ENCODE measurements around the gene GPR62.
A peak's percentile ranks its signal among the peaks of the same experiment; 100 is the strongest.
"Not testable (repeated sequence)": the region's sequence is repeated elsewhere in the genome, so short reads cannot be mapped to it uniquely, and the experiment has no call there.

Gene GPR62

DNA sequence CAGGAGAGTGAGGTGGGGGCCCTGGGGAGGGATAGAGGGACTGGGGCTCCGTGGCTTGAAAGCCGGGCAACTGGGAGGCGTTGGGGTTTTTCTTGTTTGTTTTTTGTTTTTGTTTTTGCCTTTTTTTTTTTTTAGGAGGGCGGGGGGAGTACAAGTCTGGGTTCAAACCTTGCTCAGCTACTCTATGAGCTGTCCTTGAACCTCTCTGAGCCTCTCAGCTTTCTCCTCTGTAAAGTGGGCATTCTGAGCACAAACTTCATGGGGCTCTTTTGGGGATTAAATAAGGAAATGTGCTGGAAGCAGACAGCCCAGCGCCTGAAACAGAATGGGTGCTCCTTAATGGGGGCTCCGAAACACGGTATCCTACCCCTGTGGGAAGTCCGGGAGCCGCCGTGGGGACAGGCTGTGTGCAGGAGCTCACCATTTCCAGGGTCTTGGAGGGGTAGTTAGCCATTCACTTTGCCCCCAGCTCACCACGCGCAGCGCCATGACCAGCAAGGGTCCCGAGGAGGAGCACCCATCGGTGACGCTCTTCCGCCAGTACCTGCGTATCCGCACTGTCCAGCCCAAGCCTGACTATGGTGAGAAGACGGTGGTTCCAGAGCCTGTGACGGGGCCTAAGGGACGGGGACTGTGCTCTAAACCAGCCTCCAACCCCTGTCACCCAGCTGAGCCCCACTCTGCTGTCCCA, 28.5 kb downstream of the GPR62 start:
- peaks cover 6% of the 10 kb centered on the region for H3K36me3 Mint-ChIP-seq (ENCODE audit: low read depth)
- H3K9me3 Mint-ChIP-seq, result no peaks in the 10 kb centered on the region
- H3K4me3 Mint-ChIP-seq, result peak overlapping the region; percentile 93
- H3K27me3 Mint-ChIP-seq (ENCODE audit: low read depth), result no peaks in the 10 kb centered on the region
- H3K27ac Mint-ChIP-seq, result peak overlapping the region; percentile 91
- peaks cover 21% of the 10 kb centered on the region for H3K4me1 Mint-ChIP-seq (ENCODE audit: low read depth)

DNA sequence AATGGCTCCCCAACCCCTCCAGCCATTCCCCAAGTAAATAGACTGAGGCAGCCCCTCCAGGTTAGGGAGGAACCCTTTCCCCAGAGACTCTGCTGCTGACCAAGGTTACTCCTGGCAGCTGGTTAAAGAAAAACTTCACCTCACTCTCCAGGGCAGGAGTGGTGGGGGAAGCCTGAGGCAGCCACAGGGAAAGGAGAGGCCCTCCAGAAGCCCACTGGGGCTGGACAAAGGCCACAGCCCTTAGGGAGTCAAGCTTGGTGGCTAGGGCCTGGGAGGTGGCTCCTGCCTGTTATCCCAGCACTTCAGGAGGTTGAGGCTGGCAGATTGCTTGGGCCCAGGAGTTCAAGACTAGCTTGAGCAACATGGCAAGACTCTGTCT, 29.1 kb downstream of the GPR62 start:
- Mint-ChIP-seq H3K9me3 (no peaks in the 10 kb centered on the region), H3K36me3 (ENCODE audit: low read depth) (peaks cover 6% of the 10 kb centered on the region), H3K27ac (peak overlapping the region; percentile 77), H3K4me3 (peak overlapping the region; percentile 93), H3K27me3 (ENCODE audit: low read depth) (no peaks in the 10 kb centered on the region), H3K4me1 (ENCODE audit: low read depth) (peaks cover 24% of the 10 kb centered on the region)

DNA sequence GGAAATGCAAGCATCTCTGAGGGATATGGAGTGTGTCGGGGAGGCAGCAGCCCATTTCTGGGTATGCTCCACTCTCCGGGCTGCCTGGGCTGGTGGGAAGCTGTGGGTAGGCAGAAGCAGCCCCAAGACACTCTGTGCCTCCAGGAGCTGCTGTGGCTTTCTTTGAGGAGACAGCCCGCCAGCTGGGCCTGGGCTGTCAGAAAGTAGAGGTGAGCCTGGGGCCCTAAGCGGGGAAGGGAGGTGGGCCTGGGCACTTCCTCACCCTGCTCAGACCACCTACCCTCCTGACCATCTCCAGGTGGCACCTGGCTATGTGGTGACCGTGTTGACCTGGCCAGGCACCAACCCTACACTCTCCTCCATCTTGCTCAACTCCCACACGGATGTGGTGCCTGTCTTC, 29.9 kb downstream of the GPR62 start:
- peaks cover 24% of the 10 kb centered on the region for H3K4me1 Mint-ChIP-seq (ENCODE audit: low read depth)
- H3K9me3 Mint-ChIP-seq, result no peaks in the 10 kb centered on the region
- H3K27me3 Mint-ChIP-seq (ENCODE audit: low read depth), result no peaks in the 10 kb centered on the region
- peak overlapping the region; percentile 57 for H3K27ac Mint-ChIP-seq
- no peak overlapping the region for H3K4me3 Mint-ChIP-seq
- peaks cover 6% of the 10 kb centered on the region for H3K36me3 Mint-ChIP-seq (ENCODE audit: low read depth)

DNA sequence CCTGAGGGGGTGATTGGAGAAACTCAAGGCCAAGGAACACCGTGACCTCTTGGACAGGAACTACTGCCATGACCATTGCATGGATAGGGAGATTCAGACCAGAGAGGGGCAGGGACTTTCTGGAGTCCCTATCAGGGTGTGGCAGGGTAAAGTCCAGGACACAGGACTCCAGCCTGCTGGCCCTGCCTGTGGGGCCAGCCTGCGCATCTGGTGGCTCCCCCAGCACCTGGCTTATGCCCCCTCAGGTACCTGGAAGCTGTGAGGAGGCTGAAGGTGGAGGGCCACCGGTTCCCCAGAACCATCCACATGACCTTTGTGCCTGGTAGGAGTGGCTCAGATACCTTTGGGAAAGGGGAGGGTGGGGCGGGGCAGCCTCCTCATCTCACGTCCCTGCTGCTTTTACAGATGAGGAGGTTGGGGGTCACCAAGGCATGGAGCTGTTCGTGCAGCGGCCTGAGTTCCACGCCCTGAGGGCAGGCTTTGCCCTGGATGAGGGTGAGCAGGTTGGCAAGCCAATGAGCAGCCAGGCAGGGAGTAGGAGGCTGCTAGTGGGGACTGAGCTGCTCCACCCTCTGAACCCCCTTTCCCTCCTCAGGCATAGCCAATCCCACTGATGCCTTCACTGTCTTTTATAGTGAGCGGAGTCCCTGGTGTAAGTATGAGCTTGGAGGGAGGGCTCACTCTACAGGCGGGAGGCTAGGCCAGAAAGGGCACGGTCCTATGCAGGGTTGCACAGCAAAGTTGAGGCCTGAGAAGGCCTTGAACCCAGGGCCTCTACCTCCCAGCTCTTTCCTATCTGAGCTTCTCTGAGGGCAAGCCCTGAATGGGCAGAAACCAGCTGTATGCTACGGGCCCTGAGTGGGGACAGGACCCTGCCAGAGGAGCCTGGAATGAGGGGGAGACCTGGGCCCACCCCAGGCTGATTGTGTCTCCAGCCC, 31.1 kb downstream of the GPR62 start:
- H3K4me3 Mint-ChIP-seq, result no peak overlapping the region

DNA sequence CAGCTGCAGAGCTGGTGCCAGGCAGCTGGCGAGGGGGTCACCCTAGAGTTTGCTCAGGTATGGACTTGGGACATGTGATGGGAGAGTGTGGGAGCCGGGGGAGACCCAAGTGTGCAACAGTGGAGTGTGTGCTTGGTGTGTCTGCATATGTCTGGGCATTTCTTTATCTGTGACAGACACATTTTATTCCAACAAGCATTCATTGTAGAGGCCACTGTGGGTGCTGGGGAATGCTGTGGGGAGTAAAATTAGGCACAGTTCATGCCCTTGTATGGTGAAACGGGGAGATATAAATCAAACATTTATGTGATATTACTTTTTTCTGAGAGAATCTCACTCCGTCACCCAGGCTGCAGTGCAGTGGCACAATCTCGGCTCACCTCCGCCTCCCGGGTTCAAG, 32.4 kb downstream of the GPR62 start:
- H3K27me3 Mint-ChIP-seq (ENCODE audit: low read depth), result no peaks in the 10 kb centered on the region
- peaks cover 21% of the 10 kb centered on the region for H3K4me1 Mint-ChIP-seq (ENCODE audit: low read depth)
- peaks cover 11% of the 10 kb centered on the region for H3K36me3 Mint-ChIP-seq (ENCODE audit: low read depth)
- H3K4me3 Mint-ChIP-seq, result no peak overlapping the region
- no peaks in the 10 kb centered on the region for H3K9me3 Mint-ChIP-seq
- H3K27ac Mint-ChIP-seq, result no peak overlapping the region

More for the DNA sequence above, 31.1 kb downstream of the GPR62 start:
- Mint-ChIP-seq H3K27ac (no peak overlapping the region), H3K4me1 (ENCODE audit: low read depth) (peaks cover 22% of the 10 kb centered on the region), H3K36me3 (ENCODE audit: low read depth) (peaks cover 6% of the 10 kb centered on the region), H3K27me3 (ENCODE audit: low read depth) (no peaks in the 10 kb centered on the region), H3K9me3 (no peaks in the 10 kb centered on the region)

DNA sequence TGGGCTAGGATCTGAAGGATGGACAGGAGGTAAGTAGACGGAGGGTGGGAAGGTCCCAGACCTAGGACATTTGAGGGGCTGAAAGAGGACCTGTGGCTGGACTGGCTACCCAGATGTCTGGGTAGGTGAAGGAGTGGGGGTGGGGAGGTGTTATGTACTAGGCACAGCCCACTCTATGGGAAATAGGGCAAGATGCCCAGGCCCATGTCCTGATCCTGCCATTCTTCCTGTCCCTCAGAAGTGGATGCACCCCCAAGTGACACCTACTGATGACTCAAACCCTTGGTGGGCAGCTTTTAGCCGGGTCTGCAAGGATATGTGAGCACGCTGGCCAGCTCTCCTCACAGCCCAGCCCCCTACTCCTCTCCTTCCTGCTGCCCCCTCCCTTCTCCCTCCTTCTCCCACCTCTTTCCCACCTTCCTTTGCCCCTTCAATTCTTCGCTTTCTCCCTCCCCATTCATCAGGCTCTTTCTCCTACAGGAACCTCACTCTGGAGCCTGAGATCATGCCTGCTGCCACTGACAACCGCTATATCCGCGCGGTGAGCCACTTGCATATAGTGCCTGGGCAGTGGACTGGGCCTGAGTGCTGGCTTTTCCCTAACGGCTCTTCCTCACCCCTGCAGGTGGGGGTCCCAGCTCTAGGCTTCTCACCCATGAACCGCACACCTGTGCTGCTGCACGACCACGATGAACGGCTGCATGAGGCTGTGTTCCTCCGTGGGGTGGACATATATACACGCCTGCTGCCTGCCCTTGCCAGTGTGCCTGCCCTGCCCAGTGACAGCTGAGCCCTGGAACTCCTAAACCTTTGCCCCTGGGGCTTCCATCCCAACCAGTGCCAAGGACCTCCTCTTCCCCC, 33.3 kb downstream of the GPR62 start:
- Mint-ChIP-seq H3K9me3 (no peaks in the 10 kb centered on the region), H3K4me3 (no peak overlapping the region), H3K36me3 (ENCODE audit: low read depth) (peaks cover 14% of the 10 kb centered on the region), H3K27me3 (ENCODE audit: low read depth) (no peaks in the 10 kb centered on the region), H3K4me1 (ENCODE audit: low read depth) (peaks cover 17% of the 10 kb centered on the region), H3K27ac (no peak overlapping the region)

DNA sequence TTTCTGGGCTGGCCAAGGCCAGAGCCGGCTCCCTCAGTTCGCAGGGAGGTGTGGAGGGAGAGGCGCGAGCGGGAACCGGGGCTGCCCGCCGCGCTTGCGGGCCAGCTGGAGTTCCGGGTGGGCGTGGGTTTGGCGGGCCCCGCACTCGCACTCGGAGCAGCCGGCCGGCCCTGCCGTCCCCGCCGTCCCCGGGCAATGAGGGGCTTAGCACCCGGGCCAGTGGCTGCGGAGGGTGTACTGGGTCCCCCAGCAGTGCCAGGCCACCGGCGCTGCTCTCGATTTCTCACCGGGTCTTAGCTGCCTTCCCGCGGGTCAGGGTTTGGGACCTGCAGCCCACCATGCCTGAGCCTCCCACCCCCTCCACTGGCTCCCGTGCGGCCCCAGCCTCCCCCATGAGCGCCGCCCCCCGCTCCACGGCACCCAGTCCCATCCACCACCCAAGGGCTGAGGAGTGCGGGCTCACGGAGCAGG, 35.4 kb downstream of the GPR62 start:
- H3K27ac Mint-ChIP-seq; H3K27me3 Mint-ChIP-seq (ENCODE audit: low read depth); H3K4me3 Mint-ChIP-seq; H3K9me3 Mint-ChIP-seq: not testable (repeated sequence)
- Mint-ChIP-seq H3K36me3 (ENCODE audit: low read depth) (peaks cover 34% of the 10 kb centered on the region), H3K4me1 (ENCODE audit: low read depth) (peaks cover 24% of the 10 kb centered on the region)

DNA sequence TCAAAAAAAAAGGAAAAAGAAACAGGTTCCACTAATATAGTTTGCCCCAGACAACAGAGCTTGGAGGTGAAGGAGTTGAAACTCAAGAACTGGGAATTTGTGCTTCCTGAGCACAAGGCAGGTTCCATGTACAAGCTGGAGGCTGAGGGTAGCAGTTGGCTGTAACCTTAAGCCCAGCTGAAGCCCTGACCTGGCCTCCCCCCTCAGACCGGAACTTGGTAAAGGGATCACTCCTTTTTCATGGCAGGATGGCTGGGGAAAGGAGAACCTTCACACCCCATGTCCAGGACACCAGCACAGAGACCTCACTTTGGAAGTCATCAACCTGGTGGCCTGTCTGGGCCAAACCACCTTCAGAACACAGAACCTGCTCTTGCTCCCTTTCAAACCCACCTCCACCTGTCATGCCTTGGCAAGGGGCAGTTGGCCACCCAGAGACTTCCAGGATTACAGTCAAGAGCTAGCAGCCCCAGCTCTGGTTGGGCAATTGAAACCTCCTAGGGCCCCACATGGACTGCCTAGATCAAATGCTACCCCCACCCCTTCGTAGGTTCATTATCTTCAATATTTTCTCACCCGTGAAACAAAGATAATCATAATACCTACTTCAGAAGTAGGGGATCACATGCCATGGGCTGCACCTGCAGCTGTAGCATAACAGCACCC, 37.0 kb downstream of the GPR62 start:
- H3K27me3 Mint-ChIP-seq (ENCODE audit: low read depth), result no peaks in the 10 kb centered on the region
- H3K4me3 Mint-ChIP-seq, result no peak overlapping the region
- H3K4me1 Mint-ChIP-seq (ENCODE audit: low read depth), result peaks cover 28% of the 10 kb centered on the region
- no peaks in the 10 kb centered on the region for H3K9me3 Mint-ChIP-seq
- peaks cover 35% of the 10 kb centered on the region for H3K36me3 Mint-ChIP-seq (ENCODE audit: low read depth)
- no peak overlapping the region for H3K27ac Mint-ChIP-seq

DNA sequence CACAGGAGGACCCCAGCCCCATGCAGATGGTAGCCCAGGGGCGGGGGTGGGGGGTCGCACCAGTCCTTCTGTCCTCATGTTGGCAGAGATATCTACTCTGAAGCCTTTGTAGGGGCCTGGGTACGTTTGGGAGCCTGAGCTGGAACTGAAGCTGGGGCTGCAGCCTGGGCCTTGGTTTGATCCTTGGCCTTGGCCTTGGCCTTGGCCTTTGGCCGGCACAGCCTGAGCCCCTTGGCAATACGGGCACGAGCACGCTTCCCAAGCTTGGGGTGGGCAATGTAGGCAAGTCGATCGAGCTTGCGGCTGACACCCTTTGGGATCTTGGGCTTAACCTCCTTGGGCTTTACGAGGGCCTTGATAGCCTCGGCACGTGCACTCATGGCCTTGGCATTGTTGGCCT, 38.5 kb downstream of the GPR62 start:
- H3K9me3 Mint-ChIP-seq; H3K27me3 Mint-ChIP-seq (ENCODE audit: low read depth): not testable (repeated sequence)
- Mint-ChIP-seq H3K4me3 (peak overlapping the region; percentile 100), H3K27ac (peak overlapping the region; percentile 29), H3K4me1 (ENCODE audit: low read depth) (peaks cover 27% of the 10 kb centered on the region), H3K36me3 (ENCODE audit: low read depth) (peaks cover 35% of the 10 kb centered on the region)

DNA sequence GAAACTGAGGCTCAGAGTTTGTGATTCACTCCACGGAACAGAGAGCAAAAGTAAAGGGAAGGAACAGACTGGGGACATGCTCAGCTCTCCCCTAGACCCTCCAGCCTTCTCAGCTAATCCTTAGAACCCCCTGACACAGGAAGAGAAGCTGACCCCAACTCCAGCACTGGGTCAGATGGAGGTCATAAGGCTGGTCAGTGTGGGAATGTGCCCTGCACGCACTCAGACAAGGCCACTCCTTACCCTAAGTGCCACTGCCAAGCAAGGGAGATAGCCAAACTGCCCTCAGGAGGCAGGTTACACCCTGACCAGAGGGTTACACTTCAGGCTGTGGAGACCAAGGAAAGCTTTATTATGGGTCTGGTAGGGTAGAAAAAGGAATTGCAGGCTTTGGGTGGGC, 39.3 kb downstream of the GPR62 start:
- H3K9me3 Mint-ChIP-seq, result no peaks in the 10 kb centered on the region
- H3K27ac Mint-ChIP-seq, result peak overlapping the region; percentile 100
- peaks cover 23% of the 10 kb centered on the region for H3K4me1 Mint-ChIP-seq (ENCODE audit: low read depth)
- H3K36me3 Mint-ChIP-seq (ENCODE audit: low read depth), result peaks cover 35% of the 10 kb centered on the region
- H3K4me3 Mint-ChIP-seq, result peak overlapping the region; percentile 100
- H3K27me3 Mint-ChIP-seq (ENCODE audit: low read depth), result peaks cover 8% of the 10 kb centered on the region

DNA sequence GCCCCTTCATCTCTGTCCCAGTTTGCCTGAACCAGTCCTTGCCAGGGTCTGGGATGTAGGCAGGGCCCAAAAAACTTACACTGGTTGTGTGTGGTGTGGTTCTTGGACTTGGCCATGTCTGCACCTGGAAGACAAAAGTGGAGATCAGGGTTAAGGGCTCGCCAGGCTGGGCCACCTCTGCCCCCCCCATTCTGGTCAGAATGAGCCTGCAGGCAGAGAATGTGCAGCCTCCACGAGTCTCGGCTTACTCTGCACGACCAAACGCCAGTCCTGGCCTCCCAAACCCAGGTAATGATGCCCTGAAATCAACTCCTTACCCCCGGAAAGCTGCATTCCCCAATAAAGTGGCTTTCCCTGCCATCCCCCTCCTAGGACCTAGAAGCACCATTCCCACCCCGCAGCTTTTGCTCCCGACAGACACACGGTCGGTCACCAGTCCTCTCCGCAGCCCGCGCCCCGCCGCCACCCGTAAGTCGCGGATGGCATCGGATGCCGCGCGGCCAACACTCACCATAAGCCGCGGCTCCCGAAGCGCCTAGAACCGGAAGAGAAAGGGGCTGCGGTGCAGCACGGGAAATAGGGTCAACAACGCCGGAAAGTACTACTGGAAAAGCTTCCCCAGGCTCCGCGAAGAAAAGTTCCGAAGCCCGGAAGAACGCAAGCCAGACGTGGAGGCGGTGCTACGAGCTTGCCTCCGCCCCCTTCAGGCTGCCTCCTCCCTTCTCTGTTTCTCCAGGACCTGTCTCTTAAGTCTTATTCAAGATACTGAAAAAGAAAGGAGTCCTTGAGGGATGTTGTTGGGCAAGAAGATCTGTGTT, 40.4 kb downstream of the GPR62 start, which contains the start of gene RPL29:
Gene RPL29 (minus strand): TSS at position 550 of the 818 bp plus-strand sequence. CDS start 434 bp downstream, at position 116.
- Mint-ChIP-seq H3K27ac (peak within 1 kb of the TSS; percentile 100), H3K36me3 (ENCODE audit: low read depth) (peaks cover 35% of the 10 kb centered on the region), H3K27me3 (ENCODE audit: low read depth) (peaks cover 17% of the 10 kb centered on the region), H3K9me3 (no peaks in the 10 kb centered on the region), H3K4me3 (peak within 1 kb of the TSS; percentile 100), H3K4me1 (ENCODE audit: low read depth) (peaks cover 25% of the 10 kb centered on the region)

DNA sequence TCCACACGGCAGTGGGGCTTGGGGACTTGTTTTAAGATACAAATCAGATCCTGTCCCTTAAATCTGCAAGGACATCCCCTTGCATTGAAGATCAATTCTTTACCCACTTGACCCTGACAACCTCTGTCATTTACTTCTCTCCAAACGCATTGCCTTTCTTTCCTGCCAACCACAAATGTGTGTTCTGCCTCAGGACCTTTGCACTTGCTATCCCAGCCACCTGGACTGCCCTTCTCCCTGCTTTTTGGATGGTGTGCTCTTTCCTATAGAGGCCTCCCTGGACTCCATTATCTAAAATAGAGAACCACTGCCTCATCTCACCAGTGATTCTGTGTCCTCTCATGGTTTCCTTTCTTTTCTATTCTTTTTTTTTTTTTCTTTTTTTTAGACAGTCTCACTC, 42.0 kb downstream of the GPR62 start:
- peaks cover 29% of the 10 kb centered on the region for H3K4me1 Mint-ChIP-seq (ENCODE audit: low read depth)
- H3K9me3 Mint-ChIP-seq, result no peaks in the 10 kb centered on the region
- peaks cover 31% of the 10 kb centered on the region for H3K36me3 Mint-ChIP-seq (ENCODE audit: low read depth)
- peak overlapping the region; percentile 39 for H3K4me3 Mint-ChIP-seq
- peaks cover 17% of the 10 kb centered on the region for H3K27me3 Mint-ChIP-seq (ENCODE audit: low read depth)
- no peak overlapping the region for H3K27ac Mint-ChIP-seq

DNA sequence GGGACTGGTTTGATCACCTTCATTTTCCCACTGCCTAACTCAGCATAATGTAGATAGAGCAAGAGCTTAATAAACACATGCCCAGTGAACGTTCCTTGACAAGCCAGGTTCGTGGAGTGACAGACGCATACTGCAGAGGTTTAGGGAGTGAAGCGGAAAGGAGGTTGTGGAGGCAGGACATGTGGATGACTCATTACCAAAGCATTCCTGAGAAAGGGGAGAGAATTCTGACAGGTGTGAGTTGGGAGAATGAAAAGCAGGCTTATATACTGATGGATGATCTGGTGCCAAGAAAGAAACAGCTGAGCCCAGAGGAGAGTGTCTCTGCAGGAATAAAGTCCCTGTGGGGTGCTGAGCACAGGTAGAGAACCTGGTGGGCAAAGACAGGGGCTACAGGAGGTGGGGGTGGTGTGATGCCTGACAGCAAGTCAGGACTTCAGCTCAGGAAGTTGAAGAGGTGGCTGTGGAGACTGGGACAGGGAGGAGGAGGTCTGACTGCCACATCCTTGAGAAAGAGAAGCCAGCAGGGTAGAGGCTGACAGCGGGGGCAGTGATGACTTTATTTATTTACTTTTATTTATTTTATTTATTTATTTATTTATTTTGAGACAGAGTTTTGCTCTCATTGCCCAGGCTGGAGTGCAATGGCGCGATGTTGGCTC, 42.9 kb downstream of the GPR62 start:
- H3K4me1 Mint-ChIP-seq (ENCODE audit: low read depth), result peaks cover 24% of the 10 kb centered on the region
- peaks cover 25% of the 10 kb centered on the region for H3K36me3 Mint-ChIP-seq (ENCODE audit: low read depth)
- H3K9me3 Mint-ChIP-seq, result no peaks in the 10 kb centered on the region
- no peak overlapping the region for H3K4me3 Mint-ChIP-seq
- peaks cover 17% of the 10 kb centered on the region for H3K27me3 Mint-ChIP-seq (ENCODE audit: low read depth)
- no peak overlapping the region for H3K27ac Mint-ChIP-seq

Data from T-helper 1 cell treated with Interleukin-12 subunit alpha and Interleukin-12 subunit beta and Interleukin-4 antibody, amounts not matched to agents 30 μg/mL and 1 μg/mL, for 36 hours (primary cell).